ENCODE results near the gene NBPF1. TPM values are rescaled to one million over a fixed set of nuclear protein-coding genes. Genes with fewer than 3 reads are reported as not detected.
"Not testable (repeated sequence)": the region's sequence is repeated elsewhere in the genome, so short reads cannot be mapped to it uniquely, and the experiment has no call there.

Gene NBPF1
- total RNA-seq, 1 experiment from 2014 or later = 18.9 TPM

DNA sequence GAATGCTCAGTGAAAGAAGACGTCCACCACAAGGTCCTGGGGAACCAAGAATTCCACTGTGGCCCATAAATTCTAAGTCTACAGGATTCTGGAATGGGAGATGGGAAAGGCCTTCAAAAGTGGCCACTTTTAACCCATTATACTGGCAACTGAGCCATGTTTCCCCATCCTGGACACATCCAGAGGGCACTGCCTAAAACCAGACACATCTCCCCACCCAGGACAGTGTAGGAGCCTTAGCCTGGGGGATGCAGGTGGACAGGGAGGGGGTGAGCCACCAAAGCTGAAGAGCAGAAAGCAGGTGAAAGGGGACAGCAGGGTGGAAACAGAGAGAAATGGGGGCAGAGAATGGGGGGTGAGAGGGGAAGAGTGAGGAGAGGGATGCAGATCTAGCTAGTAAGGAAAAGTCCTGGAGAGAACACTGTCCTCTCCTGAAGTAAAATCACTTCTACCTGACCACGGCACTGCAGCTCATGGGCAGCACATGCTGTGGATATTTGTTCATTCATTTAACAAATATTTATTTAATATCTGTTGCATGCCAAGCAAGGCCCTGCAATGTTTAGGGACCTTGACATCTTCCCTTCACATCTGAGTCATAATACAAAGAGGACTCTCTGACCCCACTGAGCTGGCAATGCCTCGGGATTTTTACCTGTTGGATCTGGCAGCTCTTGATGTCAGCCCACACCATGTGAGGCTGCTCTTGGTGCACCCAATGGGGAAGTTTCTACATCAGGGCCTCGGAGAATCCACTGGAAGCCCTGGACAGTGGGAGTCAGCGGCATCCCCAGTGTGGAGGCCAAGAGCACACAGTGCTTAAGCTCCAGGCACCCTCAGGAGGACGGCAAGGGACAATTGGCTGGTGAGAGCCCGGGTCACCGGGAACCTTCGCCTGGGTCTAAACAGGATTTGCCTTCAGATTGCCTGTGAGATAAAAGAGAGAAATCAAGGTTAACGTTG is 5.2 kb downstream of the NBPF1 start:
- not testable (repeated sequence) for DNase-seq (ENCODE audit: low read depth)

DNA sequence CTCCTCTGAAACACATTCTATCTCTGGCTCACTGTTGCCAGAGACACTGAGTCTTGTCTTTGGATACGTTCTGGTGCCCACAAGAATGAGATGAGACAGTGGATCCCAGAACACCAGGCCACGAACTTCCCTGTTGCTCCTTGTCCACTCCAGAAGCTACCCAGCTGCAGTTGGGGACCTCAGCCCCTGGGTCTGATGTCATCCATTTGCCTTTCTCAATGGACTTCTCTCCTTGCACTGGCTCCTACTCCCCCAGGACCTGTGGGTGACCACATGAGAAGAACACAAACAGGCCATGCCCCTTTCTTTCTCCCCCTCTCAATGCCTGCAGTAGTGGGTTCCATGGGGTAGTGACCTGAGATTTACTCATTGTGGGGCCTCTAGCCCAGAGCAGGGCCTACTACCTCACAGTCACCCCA is 5.9 kb downstream of the NBPF1 start:
- no peak for DNase-seq (ENCODE audit: low read depth)

DNA sequence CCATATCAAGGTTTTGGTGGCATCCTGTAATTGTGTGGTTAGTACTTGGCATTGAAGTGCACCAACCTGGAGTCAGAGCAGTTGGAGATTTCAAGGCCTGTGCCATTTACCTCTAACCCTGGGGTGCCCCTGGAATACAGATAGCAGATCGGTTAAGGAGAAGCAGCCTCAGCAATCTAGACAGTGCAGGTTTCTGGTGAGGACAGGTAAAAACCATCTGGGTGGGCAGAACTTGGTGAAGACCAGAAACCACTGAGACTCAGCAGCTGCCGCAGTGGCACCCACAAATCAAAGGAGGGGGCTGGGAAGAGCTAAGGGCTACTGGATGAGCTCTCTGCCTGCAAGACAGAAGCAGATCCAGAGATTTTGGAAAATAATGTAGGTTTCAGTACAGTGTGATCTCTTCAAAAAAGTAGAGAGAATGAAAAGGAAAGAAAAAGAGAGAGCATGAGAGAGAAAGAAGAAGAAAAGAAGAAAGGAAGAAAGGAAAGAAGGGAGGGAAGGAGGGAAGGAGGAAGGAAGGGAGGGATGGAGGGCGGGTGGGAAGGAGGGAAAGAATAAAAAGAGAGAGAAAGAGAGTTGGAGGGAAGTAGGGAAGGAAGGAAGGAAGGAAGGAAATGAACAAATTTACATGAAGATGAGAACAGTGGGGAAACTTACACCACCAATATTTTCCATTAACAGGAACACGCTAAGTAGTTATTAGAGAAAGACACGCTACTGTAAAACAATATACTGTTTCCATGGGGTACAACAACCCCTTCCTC is 6.5 kb downstream of the NBPF1 start:
- not testable (repeated sequence) for DNase-seq (ENCODE audit: low read depth)

DNA sequence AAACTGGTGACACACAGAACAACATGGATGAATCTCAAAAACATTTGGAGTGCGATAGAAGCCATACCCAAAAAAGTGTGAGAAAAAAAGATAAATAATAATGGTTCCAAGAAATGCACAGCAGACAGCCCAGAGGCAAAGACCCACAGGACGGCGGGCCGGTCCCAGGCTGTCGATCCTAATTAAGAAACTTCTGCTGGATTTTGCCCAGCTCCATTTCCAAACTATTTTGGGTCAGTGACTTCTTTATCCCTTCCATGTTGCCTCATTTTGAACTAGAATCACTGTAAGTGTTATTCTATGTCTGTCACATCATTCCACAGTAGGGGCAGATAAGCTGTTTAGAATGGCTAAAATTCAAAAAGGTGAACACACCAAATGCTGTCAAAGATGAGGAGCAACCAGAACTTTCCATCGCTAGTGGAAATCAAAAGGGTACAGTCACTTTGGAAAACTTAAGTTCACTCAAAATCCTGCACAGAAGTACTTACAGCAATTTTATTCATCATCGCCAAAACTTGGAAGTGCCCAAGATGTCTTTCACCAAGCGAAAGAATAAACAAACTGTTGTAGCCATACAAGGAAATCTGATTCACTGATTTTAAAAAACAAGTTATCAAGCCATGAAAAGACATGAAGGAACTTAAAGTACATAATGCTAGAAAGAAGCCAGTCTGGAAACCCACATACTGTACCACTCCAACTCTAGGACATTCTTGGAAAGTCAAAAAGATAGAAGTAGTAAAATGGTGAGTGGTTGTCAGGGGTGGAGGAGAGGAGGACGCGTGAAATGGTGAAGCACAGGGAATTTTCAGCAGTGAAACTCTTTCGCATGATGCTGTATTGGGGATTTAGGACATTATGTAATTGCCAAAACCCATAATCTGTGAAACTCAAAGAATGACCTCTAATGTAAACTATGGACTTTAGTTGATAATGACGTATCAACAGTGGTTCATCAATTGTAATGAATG is 7.5 kb downstream of the NBPF1 start:
- DNase-seq (ENCODE audit: low read depth) = no peak

DNA sequence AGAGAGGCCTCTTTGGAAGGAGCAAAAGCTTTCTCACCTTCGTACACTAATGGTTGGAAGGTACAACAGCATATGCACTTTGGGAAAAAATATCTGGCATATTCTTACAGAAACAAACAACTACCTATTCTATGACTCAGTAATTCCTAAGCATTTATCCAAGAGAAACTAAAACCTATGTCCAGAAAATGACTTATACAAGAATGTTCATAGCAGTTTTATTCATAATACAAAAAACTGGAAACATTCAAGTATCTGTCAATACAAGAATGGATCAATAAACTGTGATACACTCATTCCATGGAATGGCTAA is 8.2 kb downstream of the NBPF1 start:
- no peak for DNase-seq (ENCODE audit: low read depth)

DNA sequence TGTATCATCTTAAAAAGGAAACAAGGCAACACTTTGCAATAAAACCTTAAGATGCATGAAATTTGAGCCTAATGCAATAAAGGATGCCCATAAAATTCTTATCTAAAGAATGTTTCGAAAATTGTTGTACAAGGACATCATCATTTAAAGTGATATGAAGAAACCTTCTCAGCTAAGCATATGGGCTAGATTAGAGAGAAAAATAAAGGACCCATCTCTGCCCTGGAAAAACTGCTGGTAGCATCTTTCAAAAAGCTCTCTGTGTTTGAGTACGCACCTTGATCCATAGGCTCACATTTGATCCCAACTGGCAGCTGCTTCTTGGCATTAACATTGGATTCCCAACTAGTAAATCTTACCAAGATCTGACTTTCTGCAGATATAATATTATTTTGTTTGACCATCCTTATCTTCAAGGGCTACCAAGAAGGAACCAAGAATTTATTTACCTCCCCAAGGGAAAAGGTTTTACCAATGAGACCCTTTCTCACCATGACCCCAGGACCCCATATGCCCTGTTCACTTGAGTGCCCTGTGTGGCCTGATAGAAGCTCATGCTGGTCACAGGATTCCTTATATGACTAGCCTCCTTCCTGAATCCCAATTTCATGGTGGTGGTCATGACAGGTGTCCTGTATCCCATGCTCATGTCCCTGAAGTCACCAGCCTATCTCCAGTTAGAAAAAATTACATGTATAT is 8.7 kb downstream of the NBPF1 start:
- not testable (repeated sequence) for DNase-seq (ENCODE audit: low read depth)

DNA sequence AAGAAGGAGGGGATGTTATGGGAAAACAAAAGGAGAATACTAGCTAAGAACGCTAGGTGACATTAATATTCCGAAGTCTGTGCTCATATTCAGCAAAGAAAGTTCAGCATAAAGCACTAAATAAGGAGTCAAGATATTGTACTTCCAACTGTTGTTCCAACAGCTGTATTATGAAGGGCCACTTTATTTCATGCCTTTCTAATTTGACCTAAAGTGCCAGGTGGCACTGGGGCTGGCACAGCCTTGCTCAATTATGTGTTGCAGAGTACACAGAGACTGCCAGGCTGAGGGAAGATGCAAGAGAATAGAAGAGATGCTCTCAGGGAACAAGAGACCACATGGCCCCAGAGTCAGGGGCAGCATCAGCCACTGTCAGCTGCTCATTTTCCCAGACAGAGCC is 9.7 kb downstream of the NBPF1 start:
- not testable (repeated sequence) for DNase-seq (ENCODE audit: low read depth)

DNA sequence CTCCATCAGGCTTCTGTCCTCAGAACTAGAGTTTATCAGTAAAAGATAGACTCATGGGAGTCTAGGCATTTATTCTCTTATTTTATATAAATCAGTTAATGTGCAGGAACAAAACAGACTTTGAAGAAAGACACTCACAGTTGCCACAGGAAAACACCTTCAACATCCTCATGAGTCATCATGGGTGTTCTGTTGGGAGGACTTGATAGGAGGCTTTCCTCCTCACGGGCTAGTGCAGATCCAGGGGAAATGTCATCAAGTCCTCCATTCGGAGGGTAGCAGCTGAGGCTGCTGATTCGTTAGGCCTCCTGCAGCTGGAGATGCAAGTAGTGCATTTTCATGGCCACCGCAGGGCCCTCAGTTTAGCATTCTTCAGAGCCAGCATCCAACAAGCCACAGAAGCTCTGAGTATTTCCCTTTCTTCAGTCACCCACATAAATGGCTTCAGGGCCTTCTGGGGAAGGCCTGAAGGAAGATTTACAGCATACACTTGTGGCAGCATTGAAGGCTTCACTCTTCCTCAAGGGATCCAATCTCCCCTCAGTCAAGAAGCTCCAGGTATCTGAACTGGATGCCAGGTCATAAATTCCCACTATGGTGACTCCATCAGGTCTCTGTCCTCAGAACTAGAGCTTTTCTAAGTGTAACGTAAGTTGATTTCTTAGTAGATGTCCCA is 10.9 kb downstream of the NBPF1 start:
- DNase-seq (ENCODE audit: low read depth) = not testable (repeated sequence)

DNA sequence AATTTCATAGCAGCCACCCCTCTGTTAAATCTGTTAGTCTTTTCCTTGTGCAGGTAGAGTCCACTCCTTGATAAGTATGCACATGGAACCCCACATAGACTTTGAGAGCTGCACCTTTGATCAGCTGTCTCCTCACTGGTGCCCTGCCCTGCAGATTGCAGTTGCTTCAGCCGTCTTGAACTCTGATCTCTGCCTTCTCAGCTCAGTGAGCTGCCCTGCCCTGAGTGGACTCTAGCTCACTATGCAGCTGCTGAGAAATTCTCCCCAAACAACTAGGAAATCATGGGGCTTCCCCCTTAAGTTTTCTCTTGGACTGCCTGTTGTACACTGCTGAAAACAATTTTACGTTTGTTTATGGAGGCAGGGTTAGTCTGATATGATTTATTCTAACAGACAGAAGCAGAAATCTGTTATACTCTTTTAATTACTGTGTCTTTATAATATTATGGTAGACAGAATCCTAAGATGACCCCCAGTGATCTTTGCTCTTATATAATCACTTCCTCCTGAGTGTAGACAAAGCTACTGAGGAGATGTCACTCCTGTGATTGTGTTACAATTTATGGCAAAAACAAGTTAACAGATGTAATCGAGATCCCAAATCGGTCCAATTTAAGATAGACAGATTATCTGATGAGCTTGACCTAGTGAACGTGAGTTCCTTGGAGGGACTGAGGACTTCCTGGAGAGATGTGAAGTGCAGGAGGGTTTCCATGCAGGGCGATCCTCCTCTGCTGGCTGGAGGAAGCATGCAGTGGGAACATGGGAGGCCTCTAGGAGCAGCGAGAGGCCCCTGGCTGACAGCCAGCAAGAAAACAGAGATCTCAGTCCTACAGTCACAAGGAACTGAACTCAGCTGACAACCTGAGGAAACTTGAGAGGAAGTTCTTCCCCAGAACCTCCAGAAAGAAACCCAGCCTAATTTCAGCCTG is 12.2 kb downstream of the NBPF1 start:
- DNase-seq (ENCODE audit: low read depth) = not testable (repeated sequence)

DNA sequence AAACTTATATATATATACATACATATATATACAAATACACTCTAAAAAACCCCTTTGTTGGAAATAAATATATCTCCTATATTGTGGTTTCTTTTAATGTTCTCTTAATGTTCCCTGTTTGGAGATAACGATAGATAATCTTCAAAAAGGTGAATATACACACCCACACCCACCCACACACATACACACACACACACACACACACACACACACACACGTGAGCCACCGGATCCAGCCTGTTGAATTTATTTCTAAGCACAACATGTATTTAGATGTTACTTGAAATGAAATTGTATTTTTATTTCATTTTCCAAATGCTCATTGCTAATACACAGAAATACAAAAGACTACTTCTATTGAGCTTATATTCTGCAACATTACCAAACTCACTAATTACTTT is 14.0 kb downstream of the NBPF1 start:
- DNase-seq (ENCODE audit: low read depth) = not testable (repeated sequence)

DNA sequence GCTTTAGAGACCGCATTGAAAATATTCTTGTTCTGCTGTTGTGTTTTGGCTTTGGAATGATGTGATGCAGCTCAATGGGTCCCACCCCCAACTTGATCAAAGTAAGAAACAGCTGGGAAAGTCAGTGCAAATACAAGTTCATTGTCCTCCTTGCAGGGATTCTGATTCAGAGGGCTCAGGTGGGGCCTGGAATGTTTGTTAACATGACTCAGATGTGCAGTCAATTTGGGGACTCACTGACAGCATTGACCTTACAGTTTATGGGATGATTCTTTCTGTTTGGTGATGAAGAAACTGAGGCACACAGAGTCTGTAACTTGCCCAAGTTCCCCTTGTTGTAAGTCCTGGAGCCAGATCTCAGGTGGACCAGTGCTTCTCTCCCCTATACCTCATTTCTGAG is 18.1 kb downstream of the NBPF1 start:
- not testable (repeated sequence) for DNase-seq (ENCODE audit: low read depth)

DNA sequence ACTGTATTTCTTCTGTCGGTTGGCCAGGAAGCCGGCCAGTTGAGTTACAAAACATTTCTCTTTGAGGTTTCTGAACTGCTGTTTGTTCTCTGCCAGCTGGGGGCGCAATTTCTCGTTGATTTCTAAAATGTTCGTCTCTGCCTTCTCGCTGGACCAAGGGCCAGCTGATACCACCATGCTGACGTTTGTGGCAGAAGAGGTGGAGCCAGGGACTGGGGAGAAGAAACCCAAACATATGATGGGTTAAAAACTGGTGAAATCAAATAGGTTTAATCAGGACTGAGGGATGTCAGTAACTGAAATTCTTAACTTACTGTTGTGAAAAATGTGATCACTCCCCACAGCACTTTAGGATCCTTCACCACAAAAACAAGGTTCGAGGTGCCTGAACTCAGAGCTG is 21.5 kb downstream of the NBPF1 start:
- not testable (repeated sequence) for DNase-seq (ENCODE audit: low read depth)

DNA sequence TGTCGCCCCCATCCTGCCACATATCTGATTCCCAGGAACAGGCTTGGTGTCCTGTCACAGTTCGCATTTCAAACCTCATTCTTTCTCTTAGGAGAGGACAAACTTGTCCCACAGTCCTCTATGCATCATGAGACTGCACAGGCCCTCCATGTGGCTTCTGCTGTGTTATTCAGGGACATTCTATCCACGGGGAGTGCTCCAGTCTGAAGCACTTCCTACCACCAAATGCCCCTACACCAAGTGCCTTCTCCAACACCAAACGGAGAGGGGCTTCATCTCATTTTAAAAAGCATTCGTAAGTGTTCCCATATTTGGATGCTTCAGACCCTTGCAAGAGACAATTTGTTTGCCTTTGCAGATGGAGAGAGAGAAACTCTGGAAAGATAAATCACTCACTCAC is 25.3 kb downstream of the NBPF1 start:
- not testable (repeated sequence) for DNase-seq (ENCODE audit: low read depth)

DNA sequence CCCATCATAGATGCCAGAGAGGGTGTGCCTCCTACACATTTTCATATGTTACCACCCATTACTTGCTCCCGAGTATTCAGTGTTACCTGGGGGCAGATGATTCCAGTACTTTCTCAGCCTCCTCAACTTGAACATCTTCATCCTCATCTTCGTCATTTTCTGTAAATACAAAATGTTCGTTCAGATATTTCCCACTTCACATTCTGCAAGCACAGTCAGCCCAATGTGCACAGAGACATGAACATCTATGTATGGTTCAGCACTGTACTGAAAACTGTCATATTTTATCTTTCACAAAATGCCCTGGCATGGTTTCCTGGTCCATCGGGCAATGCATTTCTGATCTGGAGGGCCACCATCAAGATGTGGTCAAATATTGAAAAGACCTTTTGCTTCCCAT is 25.7 kb downstream of the NBPF1 start:
- DNase-seq (ENCODE audit: low read depth) = not testable (repeated sequence)

DNA sequence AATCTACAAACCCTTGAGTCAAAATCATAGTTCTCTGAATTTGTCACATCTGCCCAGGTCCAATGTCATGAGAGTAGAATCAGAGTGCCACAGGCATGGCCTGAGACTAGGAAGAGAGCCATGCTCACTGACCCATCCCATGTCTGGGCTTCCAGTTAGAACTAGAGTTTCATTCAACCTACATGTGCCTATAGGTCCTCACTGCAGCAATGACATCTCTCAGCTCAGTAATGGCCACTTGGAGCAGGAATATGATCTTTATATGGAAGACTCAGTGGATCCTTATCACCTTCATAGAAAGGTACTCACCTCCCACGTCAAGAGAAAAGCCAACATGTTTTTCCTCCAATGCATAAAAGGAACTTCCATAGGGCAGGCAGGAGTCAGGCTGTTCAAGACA is 48.0 kb downstream of the NBPF1 start:
- not testable (repeated sequence) for DNase-seq (ENCODE audit: low read depth)

DNA sequence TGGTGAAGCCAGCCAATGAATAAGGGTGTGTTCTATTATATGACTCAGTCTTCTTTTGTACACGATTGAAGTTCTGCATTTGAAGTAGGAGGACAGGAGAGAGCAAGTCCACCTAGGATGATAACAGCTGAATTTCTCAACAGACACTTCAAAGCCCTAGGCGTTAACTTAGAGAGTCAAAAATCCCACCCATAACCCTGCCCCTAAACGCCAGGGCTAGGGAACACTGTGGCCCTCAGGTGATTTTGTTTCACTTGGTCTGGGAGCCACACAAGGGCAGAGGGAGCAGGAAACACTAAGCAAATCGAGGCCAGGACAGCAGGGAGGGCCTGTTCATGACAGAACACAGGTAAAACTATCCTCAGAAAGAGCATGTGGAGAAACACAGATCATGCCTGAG is 52.3 kb downstream of the NBPF1 start:
- DNase-seq (ENCODE audit: low read depth) = not testable (repeated sequence)

DNA sequence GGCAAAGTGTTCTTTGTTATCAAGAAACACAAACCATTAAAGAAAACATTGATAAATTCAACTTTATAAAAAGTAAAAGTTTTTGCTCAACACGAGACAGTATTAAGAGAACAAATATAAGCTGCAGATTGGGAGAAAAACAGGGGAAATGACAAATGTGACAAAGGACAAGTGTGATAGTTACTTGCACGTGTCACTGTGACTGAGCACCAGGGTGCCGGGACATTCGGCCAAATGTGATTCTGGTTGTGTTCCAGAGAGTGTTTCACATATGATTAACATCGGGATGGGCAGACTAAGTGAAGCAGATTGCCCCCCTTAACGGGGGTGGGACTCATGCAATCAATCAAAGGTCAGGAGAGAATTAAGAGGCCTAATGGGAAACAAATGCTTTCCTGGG is 52.9 kb downstream of the NBPF1 start:
- not testable (repeated sequence) for DNase-seq (ENCODE audit: low read depth)

DNA sequence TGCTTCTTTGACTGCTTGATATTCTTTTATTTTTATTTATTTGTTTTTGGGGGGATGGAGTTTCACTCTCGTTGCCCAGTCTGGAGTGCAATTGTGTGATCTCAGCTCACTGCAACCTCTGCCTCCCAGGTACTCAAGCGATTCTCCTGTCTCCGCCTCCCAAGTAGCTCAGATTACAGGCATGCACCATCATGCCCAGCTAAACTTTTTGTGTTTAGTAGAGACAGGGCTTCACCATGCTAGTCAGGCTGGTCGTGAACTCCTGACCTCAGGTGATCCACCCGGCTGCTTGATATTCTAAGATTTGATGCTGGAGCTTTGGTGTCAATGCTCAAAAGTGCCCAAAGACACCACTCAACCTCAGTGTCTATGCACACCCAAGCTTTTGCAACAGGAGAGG is 53.7 kb downstream of the NBPF1 start:
- not testable (repeated sequence) for DNase-seq (ENCODE audit: low read depth)

DNA sequence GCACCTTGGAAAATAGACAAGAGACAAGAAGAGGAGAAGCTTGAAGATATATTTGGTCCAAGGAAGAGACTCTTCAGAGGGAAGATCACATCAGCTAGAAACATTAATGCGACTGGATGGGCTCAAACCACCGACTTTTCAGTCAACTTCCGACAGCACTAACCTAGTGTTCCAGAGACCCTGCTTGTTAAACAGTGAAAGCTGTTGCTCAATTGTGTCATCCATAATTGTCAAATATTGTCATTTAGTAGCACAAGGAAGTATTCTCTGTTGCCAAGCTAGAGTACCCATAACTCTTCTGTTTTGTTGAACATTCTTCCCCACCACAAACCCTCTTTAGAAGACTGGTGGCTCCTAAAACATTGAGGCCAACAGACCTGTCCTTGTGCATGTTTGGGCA is 56.3 kb downstream of the NBPF1 start:
- DNase-seq (ENCODE audit: low read depth) = not testable (repeated sequence)

Data from RPMI7951 (cell line).